ENCODE results near the gene RIC8B. TPM values are rescaled to one million over a fixed set of nuclear protein-coding genes. Genes with fewer than 3 reads are reported as not detected.

RIC8B gene
- total and polyA plus RNA-seq, 2 of the 8 experiments (the other 6 are each of a cell fraction or from before 2014, with no cell fraction given), result 8.2 to 25.3 TPM

- TF ChIP-seq, protein P1, sequence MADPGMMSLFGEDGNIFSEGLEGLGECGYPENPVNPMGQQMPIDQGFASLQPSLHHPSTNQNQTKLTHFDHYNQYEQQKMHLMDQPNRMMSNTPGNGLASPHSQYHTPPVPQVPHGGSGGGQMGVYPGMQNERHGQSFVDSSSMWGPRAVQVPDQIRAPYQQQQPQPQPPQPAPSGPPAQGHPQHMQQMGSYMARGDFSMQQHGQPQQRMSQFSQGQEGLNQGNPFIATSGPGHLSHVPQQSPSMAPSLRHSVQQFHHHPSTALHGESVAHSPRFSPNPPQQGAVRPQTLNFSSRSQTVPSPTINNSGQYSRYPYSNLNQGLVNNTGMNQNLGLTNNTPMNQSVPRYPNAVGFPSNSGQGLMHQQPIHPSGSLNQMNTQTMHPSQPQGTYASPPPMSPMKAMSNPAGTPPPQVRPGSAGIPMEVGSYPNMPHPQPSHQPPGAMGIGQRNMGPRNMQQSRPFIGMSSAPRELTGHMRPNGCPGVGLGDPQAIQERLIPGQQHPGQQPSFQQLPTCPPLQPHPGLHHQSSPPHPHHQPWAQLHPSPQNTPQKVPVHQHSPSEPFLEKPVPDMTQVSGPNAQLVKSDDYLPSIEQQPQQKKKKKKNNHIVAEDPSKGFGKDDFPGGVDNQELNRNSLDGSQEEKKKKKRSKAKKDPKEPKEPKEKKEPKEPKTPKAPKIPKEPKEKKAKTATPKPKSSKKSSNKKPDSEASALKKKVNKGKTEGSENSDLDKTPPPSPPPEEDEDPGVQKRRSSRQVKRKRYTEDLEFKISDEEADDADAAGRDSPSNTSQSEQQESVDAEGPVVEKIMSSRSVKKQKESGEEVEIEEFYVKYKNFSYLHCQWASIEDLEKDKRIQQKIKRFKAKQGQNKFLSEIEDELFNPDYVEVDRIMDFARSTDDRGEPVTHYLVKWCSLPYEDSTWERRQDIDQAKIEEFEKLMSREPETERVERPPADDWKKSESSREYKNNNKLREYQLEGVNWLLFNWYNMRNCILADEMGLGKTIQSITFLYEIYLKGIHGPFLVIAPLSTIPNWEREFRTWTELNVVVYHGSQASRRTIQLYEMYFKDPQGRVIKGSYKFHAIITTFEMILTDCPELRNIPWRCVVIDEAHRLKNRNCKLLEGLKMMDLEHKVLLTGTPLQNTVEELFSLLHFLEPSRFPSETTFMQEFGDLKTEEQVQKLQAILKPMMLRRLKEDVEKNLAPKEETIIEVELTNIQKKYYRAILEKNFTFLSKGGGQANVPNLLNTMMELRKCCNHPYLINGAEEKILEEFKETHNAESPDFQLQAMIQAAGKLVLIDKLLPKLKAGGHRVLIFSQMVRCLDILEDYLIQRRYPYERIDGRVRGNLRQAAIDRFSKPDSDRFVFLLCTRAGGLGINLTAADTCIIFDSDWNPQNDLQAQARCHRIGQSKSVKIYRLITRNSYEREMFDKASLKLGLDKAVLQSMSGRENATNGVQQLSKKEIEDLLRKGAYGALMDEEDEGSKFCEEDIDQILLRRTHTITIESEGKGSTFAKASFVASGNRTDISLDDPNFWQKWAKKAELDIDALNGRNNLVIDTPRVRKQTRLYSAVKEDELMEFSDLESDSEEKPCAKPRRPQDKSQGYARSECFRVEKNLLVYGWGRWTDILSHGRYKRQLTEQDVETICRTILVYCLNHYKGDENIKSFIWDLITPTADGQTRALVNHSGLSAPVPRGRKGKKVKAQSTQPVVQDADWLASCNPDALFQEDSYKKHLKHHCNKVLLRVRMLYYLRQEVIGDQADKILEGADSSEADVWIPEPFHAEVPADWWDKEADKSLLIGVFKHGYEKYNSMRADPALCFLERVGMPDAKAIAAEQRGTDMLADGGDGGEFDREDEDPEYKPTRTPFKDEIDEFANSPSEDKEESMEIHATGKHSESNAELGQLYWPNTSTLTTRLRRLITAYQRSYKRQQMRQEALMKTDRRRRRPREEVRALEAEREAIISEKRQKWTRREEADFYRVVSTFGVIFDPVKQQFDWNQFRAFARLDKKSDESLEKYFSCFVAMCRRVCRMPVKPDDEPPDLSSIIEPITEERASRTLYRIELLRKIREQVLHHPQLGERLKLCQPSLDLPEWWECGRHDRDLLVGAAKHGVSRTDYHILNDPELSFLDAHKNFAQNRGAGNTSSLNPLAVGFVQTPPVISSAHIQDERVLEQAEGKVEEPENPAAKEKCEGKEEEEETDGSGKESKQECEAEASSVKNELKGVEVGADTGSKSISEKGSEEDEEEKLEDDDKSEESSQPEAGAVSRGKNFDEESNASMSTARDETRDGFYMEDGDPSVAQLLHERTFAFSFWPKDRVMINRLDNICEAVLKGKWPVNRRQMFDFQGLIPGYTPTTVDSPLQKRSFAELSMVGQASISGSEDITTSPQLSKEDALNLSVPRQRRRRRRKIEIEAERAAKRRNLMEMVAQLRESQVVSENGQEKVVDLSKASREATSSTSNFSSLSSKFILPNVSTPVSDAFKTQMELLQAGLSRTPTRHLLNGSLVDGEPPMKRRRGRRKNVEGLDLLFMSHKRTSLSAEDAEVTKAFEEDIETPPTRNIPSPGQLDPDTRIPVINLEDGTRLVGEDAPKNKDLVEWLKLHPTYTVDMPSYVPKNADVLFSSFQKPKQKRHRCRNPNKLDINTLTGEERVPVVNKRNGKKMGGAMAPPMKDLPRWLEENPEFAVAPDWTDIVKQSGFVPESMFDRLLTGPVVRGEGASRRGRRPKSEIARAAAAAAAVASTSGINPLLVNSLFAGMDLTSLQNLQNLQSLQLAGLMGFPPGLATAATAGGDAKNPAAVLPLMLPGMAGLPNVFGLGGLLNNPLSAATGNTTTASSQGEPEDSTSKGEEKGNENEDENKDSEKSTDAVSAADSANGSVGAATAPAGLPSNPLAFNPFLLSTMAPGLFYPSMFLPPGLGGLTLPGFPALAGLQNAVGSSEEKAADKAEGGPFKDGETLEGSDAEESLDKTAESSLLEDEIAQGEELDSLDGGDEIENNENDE (IDR thresholded peaks at IDR 0.05; ENCODE audit: insufficient replicate concordance, low read length), result no peak
Measured at GRCh38 chr12:106750524-106750923, 24.0 kb upstream of the RIC8B start (continued).
